Sigmoid colon (tissue), 7 donors: Measurements from ENCODE around the gene CLK3. TPM values are rescaled to one million over a fixed set of nuclear protein-coding genes. Genes with fewer than 3 reads are reported as not detected.

Experiments used
- DNase-seq: peaks from one replicate; pipeline ENCODE4 v3.0.0-alpha.2; 2019
- H3K27ac ChIP-seq, 4 donors: fragments of 200-600 bp; sonication (generic); one replicate each; pipeline ENCODE4 v1.5.1; 2016 to 2019; ENCODE audit warnings: mild to moderate bottlenecking in 1 of 4
- H3K27me3 ChIP-seq, 3 donors: fragments of 200-600 bp; sonication (generic); one replicate each; pipeline ENCODE4 v1.5.1; 2019; ENCODE audit warnings: mild to moderate bottlenecking in 1 of 3
- H3K36me3 ChIP-seq, 4 donors: fragments of 200-600 bp; sonication (generic); one replicate each; pipeline ENCODE4 v1.5.1; 2016 to 2019
- H3K4me1 ChIP-seq, 4 donors: fragments of 200-600 bp; sonication (generic); one replicate each; pipeline ENCODE4 v1.5.1; 2017 to 2019
- H3K4me3 ChIP-seq, 4 donors: fragments of 200-600 bp; sonication (generic); one replicate each; pipeline ENCODE4 v1.5.1; 2017 to 2019; ENCODE audit warnings: mild to moderate bottlenecking in 2 of 4, moderate library complexity in 1 of 4
- H3K9me3 ChIP-seq, 4 donors: fragments of 200-600 bp in 3 of 4; sonication (generic) in 3 of 4; one replicate each; pipeline versions ENCODE4 v1.5.1 to v1.6.1; 2013 to 2019
- CTCF ChIP-seq, 4 experiments: fragments of 450-650 bp in 3 of 4; fragments of 200-600 bp in 1 of 4; IDR thresholded peaks; one replicate each; pipeline ENCODE4 v1.5.1; 2016 to 2019; ENCODE audit warnings: antibody characterized with exemption in 4 of 4, mild to moderate bottlenecking in 3 of 4, moderate library complexity in 2 of 4
- EP300 ChIP-seq, 4 donors: sonication (generic); formaldehyde crosslinking; IDR thresholded peaks; one replicate each; pipeline ENCODE4 v1.6.1; 2017; ENCODE audit warnings: antibody characterized with exemption in 4 of 4
- POLR2A ChIP-seq, 2 donors: fragments of 450-650 bp; IDR thresholded peaks; one replicate each; pipeline ENCODE4 v1.6.1; 2016; ENCODE audit warnings: antibody characterized with exemption in 2 of 2, mild to moderate bottlenecking in 2 of 2, moderate library complexity in 2 of 2
- POLR2AphosphoS5 ChIP-seq, 4 donors: sonication (generic); formaldehyde crosslinking; IDR thresholded peaks; one replicate each; pipeline ENCODE4 v1.6.1; 2017; ENCODE audit warnings: antibody characterized with exemption in 4 of 4
- WGBS, 2 donors: extraction: QIAGEN DNeasy Blood & Tissue Kit; methylation state at CpG; one replicate each; pipeline ENCODE4 v1.1.7; 2013; 5-methylcytosine and 5-hydroxymethylcytosine counted together
- intact Hi-C: fragments of 100-400 bp; cut with DNase I; formaldehyde crosslinking; loops from one replicate; pipeline ENCODE4 v1.15.1; 2023
- polyA plus RNA-seq, 3 donors: library from polyadenylated mRNA; stranded (reverse); fragments of 200-250 nt; gene quantifications; one replicate each; pipeline ENCODE4 v1.2.3, GENCODE V29; 2013
- total RNA-seq, 4 donors: library from RNA; depleted of rRNA; stranded (reverse); fragments of >200 nt; gene quantifications; one replicate each; pipeline ENCODE4 v1.1.0, GENCODE V29; 2016
- donor health status: healthy with polysubstance abuse.
- donor health status: Bipolar disorder and iron deficiency.
- donor health status: healthy.

The CLK3 gene
- total and polyA plus RNA-seq, 7 donors: 59.5 to 124 (median 75.5) TPM

- WGBS, 2 donors: 12 to 27% methylated on average over 5 of the region's 5 CpGs
- Histone ChIP-seq H3K27ac (no peak overlapping the region), H3K4me3 (no peak overlapping the region), H3K36me3 (peaks cover 31 to 97% (median 58%) of the 10 kb centered on the region in 4 donors), H3K27me3 (no peaks in the 10 kb centered on the region), H3K9me3 (no peaks in the 10 kb centered on the region), H3K4me1 (no peaks in the 10 kb centered on the region)
- TF ChIP-seq POLR2A (IDR thresholded peaks at IDR 0.05) (no peak), CTCF (IDR thresholded peaks at IDR 0.05) (peak; percentile 72 to 88 (median 84)), EP300 (IDR thresholded peaks at IDR 0.05) (no peak), POLR2AphosphoS5 (IDR thresholded peaks at IDR 0.05) (no peak)
- intact Hi-C loops: loop anchor here (1.0 to 10.0 kb wide), 2 partner anchors 134 to 320 kb away; partner anchors contain the start of gene RPP25
- DNase-seq: no peak
Observed at GRCh38 chr15:74635228-74635627, 19.6 kb downstream of the CLK3 start.

- 79 to 89% methylated on average over 1 of the region's 1 CpG for WGBS, 2 donors
- no peaks in the 10 kb centered on the region for H3K27me3 ChIP-seq
- intact Hi-C loops: loop anchor here (10.0 kb wide), 1 partner anchor 318 kb away; the partner anchor contains the start of gene RPP25
Observed at GRCh38 chr15:74636984-74637383, 21.3 kb downstream of the CLK3 start.

GRCh38 chr15:74641151-74641550, 25.5 kb downstream of the CLK3 start:
- WGBS, 2 donors: 68 to 80% methylated on average over 1 of the region's 1 CpG
- H3K36me3 ChIP-seq: peaks cover 11 to 55% (median 27%) of the 10 kb centered on the region in 4 donors

More at GRCh38 chr15:74636984-74637383, 21.3 kb downstream of the CLK3 start:
- Histone ChIP-seq H3K36me3 (peaks cover 20 to 90% (median 50%) of the 10 kb centered on the region in 4 donors), H3K4me1 (peaks cover 0 to 2% (median 0%) of the 10 kb centered on the region in 4 donors), H3K9me3 (no peaks in the 10 kb centered on the region), H3K4me3 (no peak overlapping the region), H3K27ac (no peak overlapping the region)
- DNase-seq: no peak
- TF ChIP-seq POLR2AphosphoS5 (IDR thresholded peaks at IDR 0.05): no peak
- no peak for TF ChIP-seq CTCF (IDR thresholded peaks at IDR 0.05)
- no peak for TF ChIP-seq POLR2A (IDR thresholded peaks at IDR 0.05)
- TF ChIP-seq EP300 (IDR thresholded peaks at IDR 0.05): no peak

GRCh38 chr15:74642348-74642733, 26.7 kb downstream of the CLK3 start:
- intact Hi-C loops: no loop called here
- Histone ChIP-seq H3K27me3 (no peaks in the 10 kb centered on the region), H3K36me3 (peaks cover 0 to 43% (median 17%) of the 10 kb centered on the region in 4 donors), H3K27ac (peak overlapping the region in 3 of 4 donors; percentile 22 to 30 (median 22)), H3K4me1 (peaks cover 0 to 18% (median 17%) of the 10 kb centered on the region in 4 donors), H3K9me3 (no peaks in the 10 kb centered on the region), H3K4me3 (no peak overlapping the region)
- no peak for TF ChIP-seq EP300 (IDR thresholded peaks at IDR 0.05)
- no peak for TF ChIP-seq POLR2A (IDR thresholded peaks at IDR 0.05)
- TF ChIP-seq CTCF (IDR thresholded peaks at IDR 0.05): no peak
- no peak for TF ChIP-seq POLR2AphosphoS5 (IDR thresholded peaks at IDR 0.05)
- DNase-seq: no peak
- 21 to 67% methylated on average over 4 of the region's 4 CpGs for WGBS, 2 donors

More at GRCh38 chr15:74641151-74641550, 25.5 kb downstream of the CLK3 start:
- DNase-seq: no peak
- Histone ChIP-seq H3K4me3 (no peak overlapping the region), H3K4me1 (peaks cover 0 to 18% (median 17%) of the 10 kb centered on the region in 4 donors), H3K27me3 (no peaks in the 10 kb centered on the region), H3K9me3 (no peaks in the 10 kb centered on the region), H3K27ac (no peak overlapping the region)
- intact Hi-C loops: no loop called here
- TF ChIP-seq POLR2AphosphoS5 (IDR thresholded peaks at IDR 0.05): no peak
- TF ChIP-seq POLR2A (IDR thresholded peaks at IDR 0.05): no peak
- no peak for TF ChIP-seq EP300 (IDR thresholded peaks at IDR 0.05)
- TF ChIP-seq CTCF (IDR thresholded peaks at IDR 0.05): no peak
